Activated CD4-positive, alpha-beta T cell treated with anti-CD3 and anti-CD28 coated beads for 48 hours (primary cell): Measurements from ENCODE around the gene SGK1.
"Not testable (repeated sequence)": the region's sequence is repeated elsewhere in the genome, so short reads cannot be mapped to it uniquely, and the experiment has no call there.

ENCODE experiments used
- DNase-seq: peaks from one replicate; pipeline ENCODE4 v3.0.0-alpha.2; 2020

SGK1 gene

DNA sequence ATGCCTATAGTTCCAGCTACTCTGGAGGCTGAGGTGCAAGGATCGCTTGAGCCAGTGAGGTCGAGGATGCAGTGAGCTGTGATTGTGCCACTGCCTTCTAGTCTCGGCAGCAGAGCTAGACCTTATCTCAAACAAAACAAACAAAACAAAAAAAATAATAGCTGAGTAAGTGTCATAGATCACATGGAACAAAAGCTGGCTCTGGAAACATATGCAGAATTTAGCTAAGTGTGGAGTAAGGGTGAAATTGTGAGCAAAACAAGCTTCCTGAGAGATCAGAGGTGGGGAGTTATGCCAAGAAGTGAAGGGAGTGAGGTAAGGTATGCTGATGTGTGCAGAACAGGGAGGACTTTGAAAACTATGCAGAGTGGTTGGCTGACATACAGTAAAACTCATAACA is 18.7 kb downstream of the SGK1 start:
- no peak for DNase-seq

DNA sequence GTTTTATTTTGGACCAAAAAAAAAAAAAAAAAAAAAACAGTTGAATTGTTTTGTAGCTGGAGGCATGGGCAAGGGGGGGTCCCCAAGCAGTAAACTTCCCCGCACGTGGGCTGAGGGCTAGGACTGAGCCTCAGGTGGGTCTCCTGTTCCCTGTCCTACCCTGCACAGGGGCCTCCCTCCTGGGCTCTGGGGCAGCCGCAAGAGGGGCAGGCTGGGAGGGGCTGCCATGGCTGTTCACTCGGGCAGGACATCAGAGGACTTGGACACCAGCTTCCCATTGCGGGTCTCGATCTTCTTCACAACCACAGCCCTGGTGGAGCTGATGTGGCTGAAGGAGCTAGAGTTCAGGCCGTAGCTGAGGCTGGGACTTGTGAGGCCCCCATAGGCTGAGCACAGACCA is 21.1 kb downstream of the SGK1 start:
- no peak for DNase-seq

DNA sequence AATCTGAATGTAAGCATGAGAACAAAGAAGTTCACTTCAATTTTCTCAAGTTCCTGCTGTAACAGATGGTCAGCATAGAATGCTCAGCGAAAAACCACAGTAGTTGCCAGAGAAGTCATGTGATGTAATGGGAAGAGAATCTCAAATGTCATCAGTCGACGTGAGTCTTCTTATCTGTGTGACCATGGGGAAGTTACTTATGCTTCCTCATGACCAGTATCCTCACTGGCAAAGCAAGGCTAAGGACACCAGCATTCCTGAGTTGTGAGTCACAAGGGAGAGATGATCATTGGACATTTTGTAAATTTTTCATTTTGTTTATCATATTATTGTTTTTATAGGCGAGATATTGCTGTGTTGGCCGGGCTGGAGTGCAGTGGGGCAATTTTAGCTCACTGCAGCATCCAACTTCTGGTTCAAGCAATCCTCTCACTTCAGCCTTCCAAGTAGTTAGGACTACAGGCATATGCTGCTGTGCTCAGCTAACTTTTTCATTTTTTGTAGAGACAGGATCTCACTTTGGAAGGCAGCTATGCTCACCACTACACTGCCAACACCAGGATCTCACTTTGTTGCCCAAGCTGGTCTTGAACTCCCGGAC is 21.9 kb downstream of the SGK1 start:
- no peak for DNase-seq

DNA sequence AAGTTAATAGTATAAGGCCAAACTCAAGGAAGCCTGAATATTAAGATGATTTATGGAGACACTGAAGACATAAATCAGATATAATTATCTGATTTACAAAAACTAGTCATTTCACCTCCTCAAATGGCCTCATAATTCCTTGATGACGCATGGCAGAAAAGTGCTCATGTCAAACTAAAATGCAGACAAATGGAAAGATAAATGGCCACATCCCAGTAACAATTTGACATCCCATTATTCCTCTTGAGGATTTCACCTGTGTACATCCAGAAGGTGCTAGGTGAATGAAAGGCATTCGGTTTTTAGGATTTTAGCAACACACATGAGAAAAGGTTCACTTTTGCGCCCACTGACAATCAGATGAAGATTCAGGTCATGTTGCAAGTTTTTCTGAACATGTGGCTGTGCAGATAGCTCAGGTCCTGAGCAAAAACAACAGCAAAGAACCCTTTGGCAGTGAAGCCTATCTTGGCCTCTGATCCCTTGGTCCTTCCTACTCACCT is 24.2 kb downstream of the SGK1 start:
- no peak for DNase-seq

DNA sequence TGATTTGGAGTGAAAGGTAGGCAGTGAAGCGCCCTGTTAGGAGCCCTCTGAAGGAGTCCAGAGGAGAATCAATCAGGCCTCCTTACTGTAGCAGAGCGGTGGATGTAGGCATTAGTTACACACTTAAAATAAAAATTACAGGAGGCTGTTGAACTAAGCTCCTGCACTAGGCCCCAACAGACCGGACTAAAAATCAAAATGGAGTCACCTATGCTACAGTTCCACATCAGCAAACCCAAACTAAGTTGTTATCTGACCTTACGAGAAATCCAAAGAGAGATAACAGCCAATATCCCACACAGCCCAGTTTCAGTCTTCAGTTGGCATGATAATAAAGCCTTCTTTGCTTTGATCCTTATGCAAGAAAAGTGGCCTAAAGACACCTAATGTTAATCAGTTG is 26.8 kb downstream of the SGK1 start:
- DNase-seq, result no peak

DNA sequence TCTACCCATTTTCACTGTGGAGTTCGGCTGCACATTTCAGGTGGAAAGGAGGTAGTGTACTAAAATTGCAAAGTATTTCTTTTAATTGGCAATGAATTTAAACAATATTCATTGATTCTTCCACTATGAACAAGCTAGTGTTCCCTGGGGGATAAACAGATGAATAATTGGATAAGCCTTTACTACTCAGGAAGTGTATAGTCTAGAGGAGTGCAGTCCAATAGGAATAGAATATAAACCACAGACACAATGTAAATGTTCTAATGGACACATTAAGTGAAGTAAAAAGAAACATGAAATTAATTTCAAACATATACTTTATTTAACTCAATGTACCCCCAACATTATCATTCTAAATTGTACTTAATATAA is 28.7 kb downstream of the SGK1 start:
- no peak for DNase-seq

DNA sequence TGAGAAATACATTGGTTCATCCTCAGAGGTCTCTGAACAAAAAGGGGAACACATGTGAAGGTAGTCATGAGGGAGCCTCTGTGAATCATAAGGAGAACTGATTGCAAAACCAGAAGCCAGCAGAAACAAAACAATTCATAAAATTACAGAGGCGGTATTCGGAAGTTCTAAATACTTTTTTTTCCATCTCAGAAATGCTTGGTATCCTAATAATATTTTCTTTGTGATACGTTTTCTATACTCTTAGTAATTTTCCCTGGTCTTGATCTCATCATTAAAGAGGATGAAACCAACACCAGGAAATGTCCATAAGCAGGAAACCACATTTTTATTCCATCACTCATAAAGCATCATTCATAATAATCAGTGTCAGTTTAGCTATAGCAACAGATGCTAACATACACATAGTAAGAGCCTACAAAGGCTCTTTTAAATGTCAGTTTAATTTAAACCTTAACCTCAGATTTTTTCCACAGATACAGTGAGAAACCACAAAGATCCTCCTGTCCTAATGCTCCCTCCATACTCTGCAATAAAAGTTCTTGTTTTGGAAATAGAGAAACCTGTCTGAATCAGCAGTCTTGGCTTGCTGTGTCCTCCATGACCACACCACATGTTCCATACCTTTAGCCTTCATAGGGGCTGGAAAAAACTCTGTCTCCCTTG is 29.2 kb downstream of the SGK1 start:
- DNase-seq, result peak; percentile 11

DNA sequence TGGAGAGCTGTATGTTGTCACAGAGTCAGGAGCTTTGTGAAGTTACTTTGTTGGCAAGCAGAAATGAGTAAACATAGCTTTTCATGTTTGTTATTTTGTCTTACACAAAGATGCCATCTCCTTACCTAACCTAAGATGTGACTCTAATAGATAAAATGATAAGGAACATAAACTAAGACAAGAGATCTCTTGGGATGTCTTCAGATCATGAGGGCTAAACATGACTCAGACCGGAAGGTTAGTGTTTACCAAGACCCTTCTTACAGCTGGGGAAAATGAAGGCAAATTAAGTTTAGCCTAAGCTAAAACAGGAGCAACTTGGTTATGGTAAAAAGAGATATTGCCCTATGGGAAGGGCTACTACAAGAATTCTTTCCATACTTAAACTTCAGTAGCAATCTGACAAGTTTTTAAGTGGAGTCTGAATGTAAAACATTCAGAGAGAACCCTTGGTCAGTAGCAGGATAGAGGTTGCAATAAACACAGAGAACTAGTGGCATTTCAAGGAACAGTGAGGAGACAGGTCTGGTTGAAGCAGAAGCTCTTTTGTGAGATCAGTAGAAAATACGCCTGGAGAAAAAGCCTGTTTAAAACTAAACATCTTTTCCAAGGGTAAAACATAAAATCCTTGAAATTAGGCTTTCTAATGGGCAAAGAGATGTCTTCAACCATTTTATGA is 29.9 kb downstream of the SGK1 start:
- no peak for DNase-seq

DNA sequence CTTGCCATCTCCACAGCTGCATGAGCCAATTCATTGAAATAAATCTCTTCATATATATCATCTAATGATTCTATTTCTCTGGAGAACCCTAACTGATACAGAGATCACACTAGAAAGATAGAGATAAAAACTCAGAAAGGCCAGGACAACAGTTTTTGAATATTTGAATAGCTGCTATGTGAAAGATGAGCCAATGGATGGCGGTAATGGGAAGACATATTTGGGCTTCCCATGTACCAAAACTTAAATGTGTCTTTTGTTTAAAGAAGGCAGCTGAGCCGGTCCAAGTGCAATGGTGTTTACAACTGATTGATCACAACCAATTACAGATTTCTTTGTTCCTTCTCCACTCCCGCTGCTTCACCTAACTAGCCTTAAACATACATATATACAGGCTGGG is 35.1 kb downstream of the SGK1 start:
- no peak for DNase-seq

DNA sequence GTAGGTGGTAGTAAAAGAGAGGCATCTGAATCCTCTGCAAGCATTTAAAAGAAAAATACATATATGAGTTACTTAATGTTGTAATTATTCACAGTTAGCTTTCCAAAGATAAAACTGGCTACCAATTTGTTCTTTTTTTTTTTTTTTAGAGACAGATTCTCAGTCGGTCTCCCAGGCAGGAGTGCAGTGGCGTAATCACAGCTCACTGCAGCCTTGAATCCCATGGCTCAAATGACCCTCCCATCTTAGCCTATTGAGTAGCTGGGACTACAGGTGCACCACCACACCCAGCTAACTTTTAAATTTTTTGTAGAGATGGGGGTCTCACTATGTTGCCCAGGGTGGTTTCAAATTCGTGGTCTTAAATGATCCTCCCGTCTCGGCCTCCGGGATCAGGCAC is 36.5 kb downstream of the SGK1 start:
- DNase-seq, result no peak

DNA sequence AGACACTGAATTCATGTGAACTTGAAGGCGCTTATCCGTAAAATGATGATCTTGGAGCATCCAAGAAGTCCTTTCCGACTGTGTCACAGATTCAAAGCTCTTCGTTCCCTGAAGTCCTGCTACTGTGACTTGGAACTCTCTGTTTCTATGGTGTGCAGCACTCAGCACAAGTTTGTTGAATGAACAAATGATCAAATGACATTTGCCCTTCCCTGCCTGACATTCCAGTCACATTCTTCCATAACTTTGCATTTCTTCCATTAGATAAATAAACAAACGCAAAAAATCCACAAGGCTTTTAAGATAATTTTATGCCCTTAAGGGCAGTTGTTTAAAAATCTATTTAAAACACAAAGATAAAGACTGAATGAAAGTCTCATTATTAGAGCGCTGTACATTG is 39.9 kb downstream of the SGK1 start:
- no peak for DNase-seq

DNA sequence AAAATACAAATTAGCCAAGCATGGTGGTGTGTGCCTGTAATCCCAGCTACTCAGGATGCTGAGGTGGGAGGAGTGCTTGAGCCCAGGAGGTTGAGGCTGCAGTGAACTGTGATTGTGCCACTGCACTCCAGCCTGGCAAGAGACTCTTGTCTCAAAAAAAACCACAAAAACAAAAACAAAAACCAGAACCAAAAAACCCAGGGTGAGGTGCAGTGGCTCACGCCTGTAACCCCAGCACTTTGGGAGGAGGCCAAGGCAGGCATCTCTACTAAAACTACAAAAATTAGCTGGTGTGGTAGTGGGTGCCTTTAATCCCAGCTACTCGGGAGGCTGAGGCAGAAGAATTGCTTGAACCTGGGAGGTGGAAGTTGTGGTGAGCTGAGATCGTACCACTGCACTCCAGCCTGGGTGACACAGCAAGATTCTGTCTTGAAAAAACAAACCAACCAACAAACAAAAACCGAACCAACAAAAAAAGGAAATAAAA is 41.0 kb downstream of the SGK1 start:
- not testable (repeated sequence) for DNase-seq

DNA sequence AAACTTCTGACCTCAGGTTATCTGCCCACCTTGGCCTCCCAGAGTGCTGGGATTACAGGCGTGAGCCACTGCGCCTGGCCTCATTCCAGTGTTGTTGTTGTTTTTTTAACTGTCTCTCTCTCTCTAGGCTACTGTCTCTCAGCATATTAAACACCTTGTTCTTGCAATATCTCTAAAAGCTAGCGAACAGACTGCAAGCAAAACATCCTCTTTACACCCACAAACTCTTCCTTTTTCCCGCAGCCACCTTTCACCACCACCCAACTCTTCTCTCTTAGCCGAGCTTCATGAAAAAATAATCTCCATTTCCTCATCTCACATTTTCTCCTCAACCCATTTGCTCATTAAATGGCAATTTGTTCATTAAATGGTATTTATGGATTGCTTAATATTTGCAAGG is 45.5 kb downstream of the SGK1 start:
- no peak for DNase-seq

DNA sequence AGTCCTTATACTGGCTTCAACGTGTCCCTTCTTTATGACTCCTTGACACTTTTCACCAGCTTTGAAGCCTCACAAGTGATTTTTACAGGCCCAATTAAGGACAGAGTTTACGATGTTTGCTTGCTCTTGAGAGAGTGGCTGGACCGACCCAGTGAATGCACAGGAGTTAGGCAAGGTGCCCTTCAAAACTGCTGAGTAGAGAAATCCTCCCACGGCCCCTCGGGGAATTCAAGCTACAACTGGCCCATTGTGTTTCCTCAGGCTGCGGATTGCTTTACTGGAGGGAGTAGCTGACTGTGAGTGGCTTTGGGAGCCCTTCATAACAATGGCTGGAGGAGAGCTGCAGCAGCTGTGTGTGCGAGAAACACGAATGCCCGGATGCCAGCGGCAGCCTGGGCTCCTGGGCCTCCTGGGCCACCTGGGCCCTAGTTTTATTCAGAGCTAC is 50.0 kb downstream of the SGK1 start:
- no peak for DNase-seq

DNA sequence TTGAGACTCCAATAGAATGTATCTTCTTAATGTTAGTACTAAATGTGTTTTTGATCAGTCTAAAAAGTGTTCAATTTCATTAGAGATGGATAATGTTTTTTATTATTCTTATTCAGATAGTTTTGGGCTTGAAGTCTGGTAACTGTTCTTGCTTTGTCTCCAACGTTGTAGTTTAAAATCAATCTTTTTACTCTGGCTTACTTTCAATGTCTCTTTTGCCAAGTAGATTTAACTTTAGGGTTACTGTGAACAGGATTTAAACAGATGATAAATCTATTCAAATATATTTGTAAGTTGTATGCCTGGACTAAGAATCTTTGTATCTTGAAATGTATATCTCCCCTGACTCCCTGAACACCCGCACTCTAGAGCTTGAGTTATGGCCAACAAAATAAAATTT is 51.1 kb downstream of the SGK1 start:
- no peak for DNase-seq

DNA sequence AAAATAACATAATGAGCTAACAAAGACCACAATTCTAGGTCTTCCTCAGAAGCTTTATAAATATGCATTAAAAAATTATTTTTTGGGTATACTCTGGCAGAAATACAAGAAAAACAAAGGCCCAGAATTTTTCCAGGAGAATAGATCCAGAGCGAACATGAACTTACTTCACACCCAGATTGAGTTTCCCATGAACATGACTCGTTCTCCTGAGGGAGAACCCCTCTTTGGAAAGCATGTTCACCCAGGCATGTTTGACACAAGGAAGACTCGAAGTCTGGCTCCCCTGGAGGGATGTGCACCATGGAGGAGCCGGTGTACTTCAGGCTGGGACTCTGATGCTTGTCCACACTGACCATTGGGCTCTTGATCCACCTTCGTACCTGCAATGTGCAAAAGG is 56.1 kb downstream of the SGK1 start:
- DNase-seq, result no peak

DNA sequence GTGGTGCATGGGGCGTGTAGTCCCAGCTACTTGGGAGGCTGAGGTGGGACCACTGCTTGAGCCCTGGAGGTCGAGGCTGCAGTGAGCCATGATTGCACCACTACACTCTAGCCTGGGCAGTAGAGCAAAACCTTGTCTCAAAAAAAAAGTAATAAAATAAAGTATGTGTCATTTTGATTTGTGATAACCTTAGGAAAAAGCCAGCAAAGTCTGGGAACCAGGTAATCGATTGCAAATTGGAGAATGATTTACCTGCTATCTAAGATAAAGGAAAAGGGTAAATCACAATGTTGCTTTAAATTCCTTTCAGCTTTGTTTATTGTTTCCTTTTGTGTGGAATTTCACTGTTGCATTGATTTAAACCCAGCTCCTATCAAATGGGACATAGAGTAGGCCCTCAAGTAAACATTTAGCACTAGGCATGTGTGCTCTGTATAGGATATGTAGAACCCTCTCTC is 59.0 kb downstream of the SGK1 start:
- no peak for DNase-seq

DNA sequence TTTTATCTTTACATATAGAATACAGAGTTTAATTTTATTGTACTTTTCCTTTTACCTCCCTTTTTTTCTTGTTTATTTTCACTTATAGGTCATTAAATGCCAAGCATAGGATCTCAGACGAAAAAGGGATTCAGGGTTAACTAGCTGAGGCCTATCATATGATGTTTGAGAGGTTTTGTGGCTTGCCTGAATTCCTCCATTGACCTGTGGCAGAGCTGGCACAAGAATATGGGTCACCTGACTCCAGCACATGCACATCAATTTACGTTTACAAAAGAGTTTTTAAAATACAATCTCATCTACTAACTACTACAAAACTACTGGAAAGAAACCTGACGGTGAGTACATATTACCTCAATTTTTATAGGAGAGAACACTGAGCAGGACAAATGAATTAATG is 60.4 kb downstream of the SGK1 start:
- no peak for DNase-seq

DNA sequence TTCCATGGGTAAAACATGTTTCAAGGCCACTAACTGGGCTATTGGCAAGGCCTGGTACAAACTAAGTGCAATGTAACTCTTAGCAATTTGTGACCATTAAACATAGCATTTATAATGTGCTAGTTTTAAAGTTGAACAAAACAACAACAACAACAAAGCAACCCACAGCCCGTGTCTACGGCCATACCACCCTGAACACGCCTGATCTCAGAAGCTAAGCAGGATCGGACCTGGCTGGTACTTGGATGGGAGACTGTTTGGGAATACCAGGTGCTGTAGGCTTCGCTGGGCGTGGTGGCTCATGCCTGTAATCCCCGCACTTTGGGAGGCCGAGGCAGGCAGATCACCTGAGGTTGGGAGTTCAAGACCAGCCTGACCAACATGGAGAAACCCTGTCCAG is 61.0 kb downstream of the SGK1 start:
- no peak for DNase-seq

DNA sequence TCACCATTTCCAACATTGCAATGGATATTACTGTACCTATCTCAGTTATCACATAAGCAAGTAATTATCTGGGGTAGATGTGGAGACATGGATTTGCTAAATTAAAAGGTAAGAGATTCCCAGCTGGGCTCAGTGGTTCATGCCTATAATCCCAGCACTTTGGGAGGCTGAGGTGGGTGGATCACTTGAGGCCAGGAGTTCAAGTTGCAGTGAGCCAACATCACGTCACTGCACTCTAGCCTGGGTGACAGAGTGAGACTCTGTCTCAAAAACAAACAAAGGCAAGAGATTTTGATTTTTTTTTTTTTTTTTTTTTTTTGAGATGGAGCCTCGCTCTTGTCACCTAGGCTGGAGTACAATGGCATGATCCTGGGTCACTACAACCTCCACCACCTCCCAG is 62.6 kb downstream of the SGK1 start:
- DNase-seq, result not testable (repeated sequence)

DNA sequence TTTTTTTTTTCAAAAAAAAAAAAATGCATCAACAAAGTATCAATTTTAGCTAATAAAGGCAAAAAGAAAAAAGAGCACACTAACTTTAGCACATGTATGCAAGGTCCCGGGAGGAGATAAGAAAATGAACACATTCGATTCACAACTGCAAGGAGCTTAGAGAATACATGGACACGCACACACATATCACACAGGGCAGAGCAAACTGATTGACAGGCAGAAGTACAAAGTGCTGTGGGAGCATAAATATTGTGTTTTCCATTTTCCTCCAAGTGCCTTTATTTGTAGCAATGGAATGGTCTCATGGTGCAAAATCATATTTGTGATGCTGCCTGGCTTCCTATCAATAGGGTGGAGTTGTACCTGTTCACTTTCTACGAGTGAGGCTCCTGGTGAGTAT is 63.8 kb downstream of the SGK1 start:
- DNase-seq, result no peak

DNA sequence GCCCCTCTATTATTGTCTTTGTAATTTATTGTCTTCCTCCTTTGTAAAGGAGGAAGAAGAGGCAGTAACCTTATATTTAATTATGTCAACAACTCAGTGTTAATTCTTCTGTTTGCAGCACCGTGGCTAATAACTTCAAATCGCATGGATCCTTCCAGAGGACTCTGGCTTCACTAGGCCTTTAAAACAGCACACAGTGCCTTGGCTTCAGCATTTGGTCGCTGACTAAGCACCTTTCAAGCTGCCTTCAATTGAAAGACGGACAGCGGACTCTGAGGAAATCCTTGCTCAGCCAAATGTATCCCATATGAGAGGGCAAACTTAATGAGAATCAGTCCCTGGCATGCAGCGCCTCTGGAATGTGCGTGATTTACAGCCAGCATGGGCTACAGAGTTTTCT is 64.2 kb downstream of the SGK1 start:
- no peak for DNase-seq

DNA sequence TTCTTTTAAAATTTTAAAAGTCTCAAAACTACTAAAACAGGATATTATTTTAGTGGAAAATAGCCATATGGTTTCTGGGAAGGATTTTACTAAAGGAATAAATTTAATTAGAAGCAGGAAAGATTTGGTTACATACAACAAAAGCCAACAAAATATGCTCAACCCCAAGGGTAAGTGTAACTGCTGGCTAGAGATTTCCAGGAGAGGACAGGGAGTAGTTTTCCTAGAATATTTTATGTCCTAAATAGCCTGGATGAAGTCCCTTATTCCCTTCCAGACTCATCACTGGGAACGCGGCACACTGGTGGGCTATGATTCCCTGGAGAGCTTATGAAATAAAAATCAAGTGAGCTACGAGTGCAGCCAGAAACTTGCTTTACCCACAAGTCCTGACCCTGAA is 66.6 kb downstream of the SGK1 start:
- no peak for DNase-seq

DNA sequence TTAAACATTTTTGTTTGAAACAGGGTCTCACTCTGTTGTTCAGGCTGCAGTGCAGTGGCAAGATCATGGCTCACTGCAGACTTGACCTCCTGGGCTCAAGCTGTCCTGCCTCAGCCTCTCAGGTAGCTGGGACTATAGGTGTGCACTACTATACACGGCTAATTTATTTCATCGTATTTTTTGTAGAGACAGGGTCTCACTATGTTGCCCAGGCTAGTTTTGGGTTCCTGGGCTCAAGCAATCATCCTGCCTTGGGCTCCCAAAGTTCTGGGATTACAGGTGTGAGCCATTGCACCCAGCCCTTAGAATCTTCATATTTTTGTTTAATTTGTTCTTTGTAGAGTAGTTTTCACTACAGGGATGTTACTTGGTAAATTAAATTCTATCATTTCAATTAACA is 67.1 kb downstream of the SGK1 start:
- no peak for DNase-seq
